ENCODE measurements around the gene FBLN2.

The FBLN2 gene

DNA sequence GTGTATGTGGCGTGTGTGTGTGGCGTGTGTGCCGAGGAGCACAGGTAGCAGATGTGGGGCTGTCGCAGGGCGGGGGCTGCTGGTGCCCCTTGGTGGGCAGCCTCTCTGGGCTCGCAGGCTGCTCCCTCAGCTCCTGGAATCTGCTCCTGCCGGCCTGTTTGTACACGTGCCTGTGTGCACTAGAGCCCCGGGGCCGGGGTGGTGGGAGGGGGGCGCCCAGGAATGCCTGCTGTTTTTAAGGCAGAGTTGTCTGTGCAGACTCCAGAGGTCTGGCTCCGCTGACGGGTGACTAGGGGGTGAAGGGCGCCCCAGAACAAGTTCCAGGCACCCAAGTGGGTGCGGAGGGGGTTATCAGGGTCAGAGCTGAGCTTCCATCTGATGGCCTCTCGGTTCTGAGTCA is 112.2 kb downstream of the FBLN2 start:
- H3K36me3 ChIP-seq (ENCODE audit: control insufficient read depth, insufficient read depth, low read length): no peaks in the 10 kb centered on the region
- peaks cover 15% of the 10 kb centered on the region for H3K27me3 ChIP-seq (ENCODE audit: control insufficient read depth, insufficient read depth, low read length, poor library complexity, severe bottlenecking)

DNA sequence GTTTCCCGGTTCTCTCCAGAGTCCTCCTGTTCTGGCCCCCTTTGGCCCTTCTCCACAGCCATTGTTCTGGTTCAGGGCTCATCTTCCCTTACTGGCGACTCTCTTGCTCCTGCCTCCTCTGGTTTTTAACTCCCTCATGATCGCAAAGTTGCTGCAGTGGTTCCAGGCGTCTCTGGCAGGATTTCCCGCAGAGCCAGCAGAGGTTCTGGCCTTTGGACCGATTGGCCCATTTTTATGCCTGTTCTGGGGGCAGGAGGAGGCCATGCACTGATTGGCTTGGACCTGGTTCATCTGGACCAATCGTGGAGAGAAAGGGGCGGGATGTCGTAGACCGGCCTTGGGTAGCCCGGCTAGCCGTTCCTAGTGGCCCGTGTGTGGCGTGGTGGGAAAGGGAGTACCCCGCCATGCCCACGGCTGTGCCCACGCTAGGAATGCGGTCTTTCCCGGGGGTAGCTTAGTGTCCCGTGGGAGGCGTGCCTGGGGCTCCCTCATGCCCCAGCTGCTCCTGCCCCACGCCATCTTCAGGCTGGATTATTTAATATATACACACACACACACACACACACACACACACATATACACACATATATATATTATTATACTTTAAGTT is 113.4 kb downstream of the FBLN2 start:
- H3K4me3 ChIP-seq (ENCODE audit: insufficient read depth, low read depth, low read length): no peak overlapping the region
- 90 to 95% methylated on average over 22 of the region's 22 CpGs for WGBS, 2 experiments
- peaks cover 2% of the 10 kb centered on the region for H3K4me1 ChIP-seq (ENCODE audit: control insufficient read depth, insufficient read depth, low read length)
- peaks cover 3% of the 10 kb centered on the region for H3K27me3 ChIP-seq (ENCODE audit: control insufficient read depth, insufficient read depth, low read length, poor library complexity, severe bottlenecking)
- H3K27ac ChIP-seq (ENCODE audit: insufficient read depth, low read depth, low read length, poor library complexity, severe bottlenecking): no peak overlapping the region
- no peaks in the 10 kb centered on the region for H3K36me3 ChIP-seq (ENCODE audit: control insufficient read depth, insufficient read depth, low read length)
- no peaks in the 10 kb centered on the region for H3K9me3 ChIP-seq (ENCODE audit: control insufficient read depth, low read length)

More for the DNA sequence above, 112.2 kb downstream of the FBLN2 start:
- no peak overlapping the region for H3K4me3 ChIP-seq (ENCODE audit: insufficient read depth, low read depth, low read length)
- no peak overlapping the region for H3K27ac ChIP-seq (ENCODE audit: insufficient read depth, low read depth, low read length, poor library complexity, severe bottlenecking)
- H3K9me3 ChIP-seq (ENCODE audit: control insufficient read depth, low read length): no peaks in the 10 kb centered on the region
- peaks cover 4% of the 10 kb centered on the region for H3K4me1 ChIP-seq (ENCODE audit: control insufficient read depth, insufficient read depth, low read length)
- WGBS, 2 experiments: 91 to 93% methylated on average over 16 of the region's 16 CpGs

DNA sequence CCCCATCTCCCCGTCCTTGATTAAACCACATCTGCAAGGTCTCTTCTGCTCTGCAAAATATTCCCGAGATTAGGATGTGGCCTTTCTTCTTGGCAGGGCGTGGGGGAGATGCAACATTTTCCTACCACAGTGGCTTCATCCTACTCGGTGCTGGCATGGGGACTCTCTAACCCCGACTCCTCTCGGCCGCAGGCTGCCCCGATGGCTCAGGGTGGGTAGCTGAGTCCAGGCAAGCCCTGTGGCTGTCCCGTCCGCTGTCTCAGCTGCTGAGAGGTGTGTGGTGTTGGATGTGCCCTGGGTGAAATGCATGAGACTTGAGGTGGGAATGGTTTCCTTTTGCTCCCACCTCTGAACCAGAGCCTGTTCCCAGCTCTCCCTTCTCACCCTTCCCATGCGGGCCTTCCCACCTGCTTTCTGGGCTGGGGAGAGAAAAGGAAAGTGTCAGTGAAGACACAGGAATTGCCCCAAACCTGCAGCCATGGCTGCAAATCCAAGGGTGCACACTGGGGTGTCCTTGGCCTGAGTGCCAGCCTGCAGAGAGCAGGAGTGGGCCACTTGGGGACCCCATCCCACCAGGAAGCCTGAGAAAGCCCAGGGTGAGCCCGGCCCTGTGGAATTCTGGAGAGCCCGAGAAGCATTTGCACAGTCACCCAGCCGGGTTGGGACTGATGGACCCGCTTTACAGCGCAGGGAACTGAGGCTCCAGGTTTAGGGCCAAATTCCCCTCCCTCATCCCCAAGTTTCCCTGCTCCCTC is 115.0 kb downstream of the FBLN2 start:
- H3K27ac ChIP-seq (ENCODE audit: insufficient read depth, low read depth, low read length, poor library complexity, severe bottlenecking): no peak overlapping the region
- WGBS, 2 experiments: 93% methylated on average over 16 of the region's 16 CpGs
- no peak overlapping the region for H3K4me3 ChIP-seq (ENCODE audit: insufficient read depth, low read depth, low read length)
- H3K36me3 ChIP-seq (ENCODE audit: control insufficient read depth, insufficient read depth, low read length): no peaks in the 10 kb centered on the region
- H3K9me3 ChIP-seq (ENCODE audit: control insufficient read depth, low read length): no peaks in the 10 kb centered on the region
- no peaks in the 10 kb centered on the region for H3K27me3 ChIP-seq (ENCODE audit: control insufficient read depth, insufficient read depth, low read length, poor library complexity, severe bottlenecking)
- H3K4me1 ChIP-seq (ENCODE audit: control insufficient read depth, insufficient read depth, low read length): no peaks in the 10 kb centered on the region

DNA sequence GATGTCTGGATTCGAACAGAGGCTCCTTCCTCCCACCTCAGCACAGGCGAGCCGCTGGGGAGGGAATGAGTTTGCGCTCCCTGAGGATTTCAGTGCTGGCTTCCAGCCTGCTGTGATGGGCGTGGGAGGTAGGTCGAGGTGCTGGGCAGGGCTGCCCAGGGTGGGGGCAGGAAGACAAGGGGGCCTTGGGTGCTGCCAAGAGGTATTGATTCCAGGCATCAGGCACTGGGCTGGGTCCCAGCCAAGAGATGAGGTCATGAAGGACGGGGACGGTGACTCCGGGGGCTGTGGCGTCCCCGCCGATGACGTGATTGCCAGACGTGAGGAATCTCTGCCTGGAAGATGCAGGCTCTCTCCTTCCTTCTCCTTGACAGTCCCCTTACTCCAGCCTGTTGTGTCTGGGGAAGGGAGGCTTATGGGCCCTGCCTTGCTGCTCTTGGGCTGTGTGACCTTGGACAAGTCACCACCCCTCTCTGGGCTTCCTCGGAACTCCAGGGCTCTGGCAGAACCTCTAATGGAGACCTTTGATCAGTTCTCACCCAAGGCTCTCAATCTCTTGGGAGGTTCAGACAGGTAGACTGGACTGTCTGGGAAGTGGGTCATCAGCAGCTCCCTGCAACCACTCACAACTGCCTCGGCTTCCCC is 116.8 kb downstream of the FBLN2 start:
- no peaks in the 10 kb centered on the region for H3K36me3 ChIP-seq (ENCODE audit: control insufficient read depth, insufficient read depth, low read length)
- 89 to 90% methylated on average over 16 of the region's 16 CpGs for WGBS, 2 experiments
- H3K4me3 ChIP-seq (ENCODE audit: insufficient read depth, low read depth, low read length): no peak overlapping the region
- no peak overlapping the region for H3K27ac ChIP-seq (ENCODE audit: insufficient read depth, low read depth, low read length, poor library complexity, severe bottlenecking)
- H3K4me1 ChIP-seq (ENCODE audit: control insufficient read depth, insufficient read depth, low read length): no peaks in the 10 kb centered on the region
- H3K9me3 ChIP-seq (ENCODE audit: control insufficient read depth, low read length): no peaks in the 10 kb centered on the region
- no peaks in the 10 kb centered on the region for H3K27me3 ChIP-seq (ENCODE audit: control insufficient read depth, insufficient read depth, low read length, poor library complexity, severe bottlenecking)

DNA sequence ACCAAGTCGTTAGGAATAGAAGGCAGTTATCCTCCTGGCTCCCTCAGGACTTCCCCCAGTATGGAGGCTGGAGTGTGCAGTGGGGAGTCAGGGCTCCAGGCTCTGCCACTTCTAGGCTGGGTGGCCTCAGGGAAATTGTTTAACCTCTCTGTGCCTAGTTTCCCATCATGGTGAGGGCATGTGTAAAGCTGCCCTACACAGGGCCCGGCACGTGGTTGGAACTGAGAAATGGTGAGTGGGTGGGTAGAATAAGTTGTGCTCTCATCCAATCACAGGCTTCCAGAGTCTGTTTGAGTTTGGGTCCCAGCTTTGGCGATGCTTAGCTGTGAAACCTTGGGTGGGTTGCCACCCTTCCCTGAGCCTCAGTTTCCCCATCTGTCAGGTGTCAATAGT is 117.3 kb downstream of the FBLN2 start:
- H3K9me3 ChIP-seq (ENCODE audit: control insufficient read depth, low read length): no peaks in the 10 kb centered on the region
- WGBS, 2 experiments: 87 to 89% methylated on average over 4 of the region's 4 CpGs

DNA sequence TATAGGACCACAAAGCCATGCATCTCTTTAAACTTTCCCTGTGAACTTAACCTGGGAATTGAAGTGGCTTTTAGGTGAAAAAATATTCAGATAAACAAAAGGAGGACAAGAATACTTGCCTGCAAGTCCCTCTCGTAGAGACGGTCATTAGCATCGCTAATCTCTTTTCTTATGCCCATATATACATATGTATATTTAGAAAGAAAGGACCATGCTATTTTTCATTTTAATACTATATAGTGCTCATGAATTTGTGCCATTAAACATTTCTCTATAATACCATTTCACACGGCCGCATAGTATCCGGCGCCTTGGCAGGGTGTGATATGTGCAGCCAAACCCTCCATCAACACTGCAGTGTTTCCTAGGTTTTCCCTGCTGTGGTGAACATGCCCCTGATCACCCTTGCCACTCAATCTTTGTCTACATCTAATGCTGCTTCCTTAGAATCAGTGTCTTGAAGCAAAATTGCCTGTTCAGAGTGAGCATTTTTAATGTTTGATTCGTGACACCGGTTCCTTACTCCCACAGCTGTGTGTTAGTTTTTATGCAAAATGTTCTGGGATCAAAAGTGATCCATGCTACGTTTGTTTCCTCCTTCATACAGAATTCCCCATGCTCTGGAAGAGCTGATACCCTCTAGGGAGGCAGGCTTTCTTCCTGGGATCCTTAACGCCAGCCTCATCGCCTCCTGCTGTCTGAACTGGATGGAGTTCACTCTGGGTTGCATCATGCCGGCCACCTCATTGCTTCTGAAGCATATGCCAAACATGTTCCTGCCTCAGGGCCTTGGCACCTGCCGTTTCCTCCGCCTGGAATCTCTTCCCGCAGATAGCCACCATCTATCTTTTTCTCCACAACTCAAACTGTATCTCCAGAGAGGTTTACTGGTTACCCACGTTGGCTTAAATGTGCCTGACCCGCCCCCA is 118.1 kb downstream of the FBLN2 start:
- Histone ChIP-seq H3K27ac (ENCODE audit: insufficient read depth, low read depth, low read length, poor library complexity, severe bottlenecking) (no peak overlapping the region), H3K27me3 (ENCODE audit: control insufficient read depth, insufficient read depth, low read length, poor library complexity, severe bottlenecking) (no peaks in the 10 kb centered on the region), H3K9me3 (ENCODE audit: control insufficient read depth, low read length) (no peaks in the 10 kb centered on the region), H3K36me3 (ENCODE audit: control insufficient read depth, insufficient read depth, low read length) (no peaks in the 10 kb centered on the region), H3K4me1 (ENCODE audit: control insufficient read depth, insufficient read depth, low read length) (no peaks in the 10 kb centered on the region), H3K4me3 (ENCODE audit: insufficient read depth, low read depth, low read length) (no peak overlapping the region)
- WGBS, 2 experiments: 87% methylated on average over 15 to 16 of the region's 18 CpGs

More for the DNA sequence above, 117.3 kb downstream of the FBLN2 start:
- no peak overlapping the region for H3K4me3 ChIP-seq (ENCODE audit: insufficient read depth, low read depth, low read length)
- H3K4me1 ChIP-seq (ENCODE audit: control insufficient read depth, insufficient read depth, low read length): no peaks in the 10 kb centered on the region
- H3K27ac ChIP-seq (ENCODE audit: insufficient read depth, low read depth, low read length, poor library complexity, severe bottlenecking): no peak overlapping the region
- H3K27me3 ChIP-seq (ENCODE audit: control insufficient read depth, insufficient read depth, low read length, poor library complexity, severe bottlenecking): no peaks in the 10 kb centered on the region
- H3K36me3 ChIP-seq (ENCODE audit: control insufficient read depth, insufficient read depth, low read length): no peaks in the 10 kb centered on the region

DNA sequence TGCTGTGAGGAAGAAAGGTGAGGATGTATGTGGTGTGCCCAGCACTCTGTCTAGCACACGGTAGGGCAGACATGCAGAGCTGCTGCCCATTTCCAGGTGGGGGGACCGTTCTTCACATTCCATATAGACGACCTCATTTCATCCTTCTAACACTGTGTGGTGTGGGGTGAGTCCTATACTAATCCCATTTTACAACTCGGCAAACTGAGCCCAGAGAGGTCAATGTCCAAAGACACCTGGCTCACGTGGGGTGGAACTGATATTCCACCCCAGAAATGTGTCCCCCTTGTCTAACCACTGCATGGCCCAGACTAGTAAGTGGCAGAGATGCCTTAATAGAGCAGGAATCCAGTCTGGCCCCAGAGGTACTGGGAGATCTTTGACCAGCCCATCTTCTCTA is 119.2 kb downstream of the FBLN2 start:
- no peaks in the 10 kb centered on the region for H3K36me3 ChIP-seq (ENCODE audit: control insufficient read depth, insufficient read depth, low read length)
- no peaks in the 10 kb centered on the region for H3K9me3 ChIP-seq (ENCODE audit: control insufficient read depth, low read length)
- H3K27me3 ChIP-seq (ENCODE audit: control insufficient read depth, insufficient read depth, low read length, poor library complexity, severe bottlenecking): no peaks in the 10 kb centered on the region
- no peak overlapping the region for H3K4me3 ChIP-seq (ENCODE audit: insufficient read depth, low read depth, low read length)
- no peak overlapping the region for H3K27ac ChIP-seq (ENCODE audit: insufficient read depth, low read depth, low read length, poor library complexity, severe bottlenecking)
- WGBS, 2 experiments: 82 to 94% methylated on average over 5 of the region's 5 CpGs
- no peaks in the 10 kb centered on the region for H3K4me1 ChIP-seq (ENCODE audit: control insufficient read depth, insufficient read depth, low read length)

DNA sequence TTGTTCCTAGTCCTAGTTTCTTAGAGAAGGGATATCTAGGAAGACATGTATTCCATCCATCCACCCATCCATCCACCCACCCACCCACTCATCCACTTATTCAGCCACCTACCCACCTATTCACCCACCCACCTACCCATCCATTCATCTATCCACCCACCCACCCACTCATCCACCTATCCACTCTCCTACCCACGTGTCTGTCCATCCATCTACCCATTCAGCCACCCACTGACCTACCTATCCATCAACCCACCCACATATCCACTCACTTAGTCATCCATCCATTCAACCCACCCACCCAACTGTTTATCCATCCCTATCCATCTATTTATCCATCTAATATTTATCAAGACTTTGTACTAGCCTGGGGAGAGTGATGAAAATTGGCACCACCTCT is 120.5 kb downstream of the FBLN2 start:
- Histone ChIP-seq H3K4me3 (ENCODE audit: insufficient read depth, low read depth, low read length) (no peak overlapping the region), H3K36me3 (ENCODE audit: control insufficient read depth, insufficient read depth, low read length) (no peaks in the 10 kb centered on the region), H3K27me3 (ENCODE audit: control insufficient read depth, insufficient read depth, low read length, poor library complexity, severe bottlenecking) (no peaks in the 10 kb centered on the region), H3K9me3 (ENCODE audit: control insufficient read depth, low read length) (no peaks in the 10 kb centered on the region), H3K27ac (ENCODE audit: insufficient read depth, low read depth, low read length, poor library complexity, severe bottlenecking) (no peak overlapping the region), H3K4me1 (ENCODE audit: control insufficient read depth, insufficient read depth, low read length) (no peaks in the 10 kb centered on the region)
- WGBS, 2 experiments: 83 to 86% methylated on average over 1 of the region's 1 CpG

DNA sequence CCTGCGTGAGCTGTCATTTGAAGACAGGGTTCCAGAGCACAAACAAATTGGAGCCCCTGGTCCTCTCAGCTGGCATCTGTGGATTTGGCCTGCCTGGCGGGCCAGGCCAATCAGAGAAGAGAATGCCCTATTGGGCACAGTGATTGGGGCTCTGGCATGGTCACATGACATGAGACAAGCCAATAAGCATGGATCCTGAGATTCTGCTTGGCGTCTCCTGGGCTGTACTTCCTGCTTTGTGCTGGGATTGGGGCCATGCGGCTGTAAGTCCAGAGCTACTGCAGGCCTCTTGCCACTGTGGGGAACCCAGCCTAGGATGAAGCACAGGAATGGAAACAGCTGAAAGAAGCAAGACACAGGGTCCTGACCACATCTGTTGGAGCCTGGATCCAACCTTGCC is 121.4 kb downstream of the FBLN2 start:
- Histone ChIP-seq H3K27ac (ENCODE audit: insufficient read depth, low read depth, low read length, poor library complexity, severe bottlenecking) (no peak overlapping the region), H3K27me3 (ENCODE audit: control insufficient read depth, insufficient read depth, low read length, poor library complexity, severe bottlenecking) (no peaks in the 10 kb centered on the region)
- WGBS, 2 experiments: 91 to 95% methylated on average over 4 of the region's 4 CpGs

More for the DNA sequence above, 121.4 kb downstream of the FBLN2 start:
- Histone ChIP-seq H3K36me3 (ENCODE audit: control insufficient read depth, insufficient read depth, low read length) (no peaks in the 10 kb centered on the region), H3K9me3 (ENCODE audit: control insufficient read depth, low read length) (no peaks in the 10 kb centered on the region), H3K4me3 (ENCODE audit: insufficient read depth, low read depth, low read length) (no peak overlapping the region), H3K4me1 (ENCODE audit: control insufficient read depth, insufficient read depth, low read length) (no peaks in the 10 kb centered on the region)

Data from ectodermal cell (in vitro differentiated cells).